H9 (cell line): ENCODE data around the gene IL3. TPM values are rescaled to one million over a fixed set of nuclear protein-coding genes. Genes with fewer than 3 reads are reported as not detected.

ENCODE experiments used
- DNase-seq: peaks from one replicate; pipeline ENCODE4 v3.0.0-alpha.2; 2017
- H2AFZ ChIP-seq: one replicate; pipeline ENCODE4 v1.6.1; 2013; ENCODE audit warnings: mild to moderate bottlenecking, low read length, control low read depth, moderate library complexity
- H2AK5ac ChIP-seq: 2 replicates; pipeline ENCODE4 v1.6.1; 2013; ENCODE audit warnings: low read length, control low read depth, mixed read lengths; ENCODE audit not compliant: insufficient read length
- H2BK120ac ChIP-seq: one replicate; pipeline ENCODE4 v1.6.1; 2013; ENCODE audit warnings: low read depth, mild to moderate bottlenecking, low read length, control low read depth, inconsistent platforms; ENCODE audit not compliant: poor library complexity, severe bottlenecking
- H2BK12ac ChIP-seq: 2 replicates; pipeline ENCODE4 v1.6.1; 2013; ENCODE audit warnings: low read length, control low read depth, mixed read lengths, low read depth; ENCODE audit not compliant: insufficient read length
- H2BK15ac ChIP-seq: 2 replicates; pipeline ENCODE4 v1.6.1; 2013; ENCODE audit warnings: low read depth, low read length, control low read depth
- H2BK20ac ChIP-seq: one replicate; pipeline ENCODE4 v1.6.1; 2013; ENCODE audit warnings: low read depth, mild to moderate bottlenecking, low read length, control low read depth, inconsistent platforms; ENCODE audit not compliant: poor library complexity, severe bottlenecking
- H2BK5ac ChIP-seq: 2 replicates; pipeline ENCODE4 v1.6.1; 2013; ENCODE audit warnings: low read length, control low read depth, mixed read lengths; ENCODE audit not compliant: insufficient read length
- H3K14ac ChIP-seq: 2 replicates; pipeline ENCODE4 v1.6.1; 2013; ENCODE audit warnings: low read length, control low read depth; ENCODE audit not compliant: insufficient read depth
- H3K18ac ChIP-seq: 2 replicates; pipeline ENCODE4 v1.6.1; 2013; ENCODE audit warnings: low read depth, mild to moderate bottlenecking, mixed read lengths, low read length, control low read depth; ENCODE audit not compliant: insufficient read length
- H3K23ac ChIP-seq: 2 replicates; pipeline ENCODE4 v1.6.1; 2013; ENCODE audit warnings: low read length, control low read depth, mixed read lengths, low read depth; ENCODE audit not compliant: insufficient read length
- H3K23me2 ChIP-seq: 2 replicates; pipeline ENCODE4 v1.6.1; 2013; ENCODE audit warnings: low read depth, mild to moderate bottlenecking, mixed read lengths, low read length, control low read depth; ENCODE audit not compliant: insufficient read length, poor library complexity, severe bottlenecking
- H3K27ac ChIP-seq: 2 replicates; pipeline ENCODE4 v1.5.1; 2013; ENCODE audit warnings: low read length, control low read depth, mixed read lengths, low read depth; ENCODE audit not compliant: insufficient read length
- H3K27me3 ChIP-seq: 2 replicates; pipeline ENCODE4 v1.6.1; 2013; ENCODE audit warnings: low read length, control low read depth, inconsistent platforms; ENCODE audit not compliant: insufficient read depth
- H3K4ac ChIP-seq: 2 replicates; pipeline ENCODE4 v1.6.1; 2013; ENCODE audit warnings: low read depth, mild to moderate bottlenecking, control low read depth, inconsistent platforms, low read length, moderate library complexity
- H3K4me1 ChIP-seq: 2 replicates; pipeline ENCODE4 v1.6.1; 2013; ENCODE audit warnings: low read length, control low read depth, inconsistent platforms; ENCODE audit not compliant: insufficient read depth
- H3K4me2 ChIP-seq: 2 replicates; pipeline ENCODE4 v1.6.1; 2013; ENCODE audit warnings: low read length, control low read depth, mixed read lengths; ENCODE audit not compliant: insufficient read length, insufficient read depth
- H3K56ac ChIP-seq: 2 replicates; pipeline ENCODE4 v1.6.1; 2013; ENCODE audit warnings: low read depth, mild to moderate bottlenecking, mixed read lengths, low read length, control low read depth; ENCODE audit not compliant: insufficient read length
- H3K79me1 ChIP-seq: 2 replicates; pipeline ENCODE4 v1.6.1; 2013; ENCODE audit warnings: low read depth, mild to moderate bottlenecking, moderate library complexity, low read length, control low read depth, inconsistent platforms; ENCODE audit not compliant: insufficient read depth, poor library complexity, severe bottlenecking
- H3K79me2 ChIP-seq: 2 replicates; pipeline ENCODE4 v1.6.1; 2013; ENCODE audit warnings: low read length, control low read depth, inconsistent platforms; ENCODE audit not compliant: insufficient read depth
- H3K9ac ChIP-seq: 2 replicates; pipeline ENCODE4 v1.6.1; 2013; ENCODE audit warnings: low read length, control low read depth, mixed read lengths; ENCODE audit not compliant: insufficient read length; ENCODE audit errors: extremely low read depth
- H3K9me3 ChIP-seq: one replicate; pipeline ENCODE4 v1.6.1; 2013; ENCODE audit warnings: low read depth, low read length, inconsistent platforms; ENCODE audit not compliant: control insufficient read depth
- H3T11ph ChIP-seq: one replicate; pipeline ENCODE4 v1.6.1; 2013; ENCODE audit warnings: mild to moderate bottlenecking, low read length, control low read depth, inconsistent platforms
- H4K20me1 ChIP-seq: one replicate; pipeline ENCODE4 v1.6.1; 2013; ENCODE audit not compliant: control insufficient read depth, insufficient read length, insufficient read depth
- H4K5ac ChIP-seq: 2 replicates; pipeline ENCODE4 v1.6.1; 2013; ENCODE audit warnings: low read depth, mild to moderate bottlenecking, mixed read lengths, low read length, control low read depth; ENCODE audit not compliant: insufficient read length
- H4K8ac ChIP-seq: replicated peaks from 2 replicates; pipeline ENCODE4 v1.6.1; 2013; ENCODE audit warnings: low read length, control low read depth, mixed read lengths, low read depth; ENCODE audit not compliant: insufficient read length
- H4K91ac ChIP-seq: 2 replicates; pipeline ENCODE4 v1.6.1; 2013; ENCODE audit warnings: low read depth, mild to moderate bottlenecking, moderate library complexity, mixed read lengths, low read length, control low read depth; ENCODE audit not compliant: insufficient read length
- H3K27ac Mint-ChIP-seq, 3 experiments: 2 replicates in 2 of 3; 3 replicates in 1 of 3; pipeline ENCODE4 v1.8.0; 2020 to 2021; ENCODE audit warnings: mixed read lengths in 3 of 3, mild to moderate bottlenecking in 1 of 3, moderate library complexity in 1 of 3
- H3K27me3 Mint-ChIP-seq: 2 replicates; pipeline ENCODE4 v1.8.0; 2021; ENCODE audit warnings: low read depth, mild to moderate bottlenecking, moderate library complexity, mixed read lengths
- H3K36me3 Mint-ChIP-seq, 3 experiments: 2 replicates in 2 of 3; 3 replicates in 1 of 3; pipeline ENCODE4 v1.8.0; 2020 to 2021; ENCODE audit warnings: low read depth in 3 of 3, mixed read lengths in 3 of 3; ENCODE audit not compliant: insufficient read depth in 1 of 3
- H3K4me1 Mint-ChIP-seq, 2 experiments: 2 replicates each; pipeline ENCODE4 v1.8.0; 2020; ENCODE audit warnings: mixed read lengths in 2 of 2
- H3K4me3 Mint-ChIP-seq, 2 experiments: 2 replicates in 1 of 2; 3 replicates in 1 of 2; pipeline ENCODE4 v1.8.0; 2020 to 2021; ENCODE audit warnings: mild to moderate bottlenecking in 2 of 2, mixed read lengths in 2 of 2, moderate library complexity in 1 of 2
- H3K9me3 Mint-ChIP-seq, 2 experiments: 2 replicates in 1 of 2; 3 replicates in 1 of 2; pipeline ENCODE4 v1.8.0; 2020; ENCODE audit warnings: mild to moderate bottlenecking in 2 of 2, mixed read lengths in 2 of 2, moderate library complexity in 1 of 2
- total RNA-seq: library from RNA; stranded (reverse); gene quantifications from 2 replicates; pipeline ENCODE4 v1.2.1, GENCODE V29; 2021
- TF ChIP-seq, protein P1 (sequence below): fragments of 200-600 bp; sonication (generic); conservative IDR thresholded peaks from 3 replicates; pipeline ENCODE4 v1.8.0; 2021; ENCODE audit warnings: antibody characterized with exemption, mild to moderate bottlenecking

IL3 gene
- total RNA-seq, 1 experiment from 2014 or later = not detected

DNA sequence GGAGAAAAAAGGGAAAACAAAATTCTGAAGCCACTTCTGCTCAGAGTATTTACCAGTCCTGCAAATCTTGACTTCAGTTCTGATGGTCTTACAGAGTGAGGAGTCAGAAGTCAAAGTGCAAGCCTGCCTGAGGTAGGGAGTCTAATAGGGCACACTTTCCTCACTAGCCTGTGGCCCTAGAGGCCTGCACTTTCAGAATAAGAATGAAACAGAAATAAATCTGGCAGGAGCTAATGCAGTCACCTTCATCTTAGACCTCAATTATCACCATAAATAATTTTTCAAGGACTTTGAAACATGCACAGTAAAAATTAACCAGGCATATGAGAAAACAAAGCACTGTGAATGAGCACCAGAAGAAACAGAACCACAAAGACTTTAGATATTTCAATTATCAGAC lies 28.3 kb upstream of the IL3 start:
- Histone ChIP-seq H3K56ac (no peak overlapping the region), H3K4me2 (no peak overlapping the region), H4K91ac (no peak overlapping the region), H4K5ac (no peak overlapping the region), H3K18ac (no peak overlapping the region), H2BK12ac (no peak overlapping the region), H2BK15ac (no peak overlapping the region), H2BK5ac (no peak overlapping the region), H2AFZ (no peak overlapping the region), H3K14ac (no peak overlapping the region), H3K4ac (no peak overlapping the region), H3T11ph (no peak overlapping the region), H4K8ac (no peak overlapping the region), H3K79me1 (no peaks in the 10 kb centered on the region), H3K79me2 (no peaks in the 10 kb centered on the region), H2AK5ac (no peak overlapping the region), H4K20me1 (no peaks in the 10 kb centered on the region), H3K9ac (no peak overlapping the region), H3K23me2 (no peaks in the 10 kb centered on the region), H3K27ac (no peak overlapping the region), H3K4me1 (no peaks in the 10 kb centered on the region), H3K23ac (no peak overlapping the region), H2BK120ac (no peak overlapping the region), H3K27me3 (no peaks in the 10 kb centered on the region), H3K9me3 (no peaks in the 10 kb centered on the region), H2BK20ac (no peak overlapping the region)
- no peaks in the 10 kb centered on the region for H3K4me1 Mint-ChIP-seq
- H3K4me3 Mint-ChIP-seq = no peak overlapping the region
- 0 out of 2 replicates have a peak, but pooled peaks cover 2% of the 10 kb centered on the region for H3K27me3 Mint-ChIP-seq
- H3K27ac Mint-ChIP-seq = no peak overlapping the region
- H3K9me3 Mint-ChIP-seq = no peaks in the 10 kb centered on the region
- TF ChIP-seq, protein P1, sequence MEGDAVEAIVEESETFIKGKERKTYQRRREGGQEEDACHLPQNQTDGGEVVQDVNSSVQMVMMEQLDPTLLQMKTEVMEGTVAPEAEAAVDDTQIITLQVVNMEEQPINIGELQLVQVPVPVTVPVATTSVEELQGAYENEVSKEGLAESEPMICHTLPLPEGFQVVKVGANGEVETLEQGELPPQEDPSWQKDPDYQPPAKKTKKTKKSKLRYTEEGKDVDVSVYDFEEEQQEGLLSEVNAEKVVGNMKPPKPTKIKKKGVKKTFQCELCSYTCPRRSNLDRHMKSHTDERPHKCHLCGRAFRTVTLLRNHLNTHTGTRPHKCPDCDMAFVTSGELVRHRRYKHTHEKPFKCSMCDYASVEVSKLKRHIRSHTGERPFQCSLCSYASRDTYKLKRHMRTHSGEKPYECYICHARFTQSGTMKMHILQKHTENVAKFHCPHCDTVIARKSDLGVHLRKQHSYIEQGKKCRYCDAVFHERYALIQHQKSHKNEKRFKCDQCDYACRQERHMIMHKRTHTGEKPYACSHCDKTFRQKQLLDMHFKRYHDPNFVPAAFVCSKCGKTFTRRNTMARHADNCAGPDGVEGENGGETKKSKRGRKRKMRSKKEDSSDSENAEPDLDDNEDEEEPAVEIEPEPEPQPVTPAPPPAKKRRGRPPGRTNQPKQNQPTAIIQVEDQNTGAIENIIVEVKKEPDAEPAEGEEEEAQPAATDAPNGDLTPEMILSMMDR = no peak
- no peak for DNase-seq
- no peaks in the 10 kb centered on the region for H3K36me3 Mint-ChIP-seq
